Measurements from ENCODE around the gene GOLGA5.
"Not testable (repeated sequence)": the region's sequence is repeated elsewhere in the genome, so short reads cannot be mapped to it uniquely, and the experiment has no call there.

The GOLGA5 gene

GRCh38 chr14:92774572-92774971 lies 19.5 kb upstream of the GOLGA5 start:
- Histone ChIP-seq H4K20me1 (ENCODE audit: insufficient read depth) (no peaks in the 10 kb centered on the region), H3K9ac (peak overlapping the region; percentile 26; the same call in 1 of the 2 replicates), H2AFZ (ENCODE audit: low read depth) (peak overlapping the region; percentile 0; the same call in 1 of the 2 replicates), H3K79me2 (ENCODE audit: insufficient read depth, low read depth) (no peaks in the 10 kb centered on the region), H3K4me2 (peak overlapping the region; percentile 41; the same call in 1 of the 2 replicates), H3K27ac (peak overlapping the region; percentile 80), H3K4me1 (ENCODE audit: low read depth, poor library complexity, severe bottlenecking) (peaks cover 59% of the 10 kb centered on the region), H3K4me3 (IDR thresholded peaks at IDR 0.05; ENCODE audit: insufficient read depth, low read depth, low read length) (no peak overlapping the region), H3K27me3 (ENCODE audit: insufficient read depth, low read depth) (no peaks in the 10 kb centered on the region), H3K36me3 (ENCODE audit: insufficient read depth) (no peaks in the 10 kb centered on the region)
- TF ChIP-seq CTCF (conservative IDR thresholded peaks at IDR 0.05; ENCODE audit: low read depth, low read length): no peak

- Histone ChIP-seq H2AFZ (ENCODE audit: low read depth) (peak overlapping the region; percentile 0; the same call in 1 of the 2 replicates), H3K4me1 (ENCODE audit: low read depth, poor library complexity, severe bottlenecking) (peaks cover 55% of the 10 kb centered on the region), H3K9ac (peak overlapping the region; percentile 30; the same call in 1 of the 2 replicates)
Observed at GRCh38 chr14:92775292-92775691, 18.8 kb upstream of the GOLGA5 start.

GRCh38 chr14:92778868-92779565 lies 15.1 kb upstream of the GOLGA5 start:
- peak overlapping the region; percentile 4; the same call in 1 of the 2 replicates for H2AFZ ChIP-seq (ENCODE audit: low read depth)
- H3K27me3 ChIP-seq (ENCODE audit: insufficient read depth, low read depth): not testable (repeated sequence)
- peaks cover 54% of the 10 kb centered on the region for H3K4me1 ChIP-seq (ENCODE audit: low read depth, poor library complexity, severe bottlenecking)

More at GRCh38 chr14:92775292-92775691, 18.8 kb upstream of the GOLGA5 start:
- not testable (repeated sequence) for H3K36me3 ChIP-seq (ENCODE audit: insufficient read depth); H3K79me2 ChIP-seq (ENCODE audit: insufficient read depth, low read depth); H4K20me1 ChIP-seq (ENCODE audit: insufficient read depth); H3K4me3 ChIP-seq (IDR thresholded peaks at IDR 0.05; ENCODE audit: insufficient read depth, low read depth, low read length); H3K27me3 ChIP-seq (ENCODE audit: insufficient read depth, low read depth)
- H3K27ac ChIP-seq: peak overlapping the region; percentile 80
- peak overlapping the region; percentile 55 for H3K4me2 ChIP-seq

GRCh38 chr14:92780444-92781232 lies 13.5 kb upstream of the GOLGA5 start:
- Histone ChIP-seq H3K4me1 (ENCODE audit: low read depth, poor library complexity, severe bottlenecking) (peaks cover 41% of the 10 kb centered on the region), H3K27me3 (ENCODE audit: insufficient read depth, low read depth) (no peaks in the 10 kb centered on the region), H3K79me2 (ENCODE audit: insufficient read depth, low read depth) (no peaks in the 10 kb centered on the region), H3K4me3 (IDR thresholded peaks at IDR 0.05; ENCODE audit: insufficient read depth, low read depth, low read length) (no peak overlapping the region), H3K36me3 (ENCODE audit: insufficient read depth) (no peaks in the 10 kb centered on the region), H3K9ac (no peak overlapping the region), H3K27ac (no peak overlapping the region), H2AFZ (ENCODE audit: low read depth) (no peak overlapping the region), H4K20me1 (ENCODE audit: insufficient read depth) (no peaks in the 10 kb centered on the region), H3K4me2 (no peak overlapping the region)
- no peak for TF ChIP-seq CTCF (conservative IDR thresholded peaks at IDR 0.05; ENCODE audit: low read depth, low read length)

More at GRCh38 chr14:92778868-92779565, 15.1 kb upstream of the GOLGA5 start:
- not testable (repeated sequence) for H3K4me3 ChIP-seq (IDR thresholded peaks at IDR 0.05; ENCODE audit: insufficient read depth, low read depth, low read length); H4K20me1 ChIP-seq (ENCODE audit: insufficient read depth); H3K9ac ChIP-seq; H3K4me2 ChIP-seq; H3K27ac ChIP-seq; H3K79me2 ChIP-seq (ENCODE audit: insufficient read depth, low read depth); H3K36me3 ChIP-seq (ENCODE audit: insufficient read depth)

- H4K20me1 ChIP-seq (ENCODE audit: insufficient read depth): no peaks in the 10 kb centered on the region
- peaks cover 41% of the 10 kb centered on the region for H3K4me1 ChIP-seq (ENCODE audit: low read depth, poor library complexity, severe bottlenecking)
- H2AFZ ChIP-seq (ENCODE audit: low read depth): no peak overlapping the region
- no peaks in the 10 kb centered on the region for H3K27me3 ChIP-seq (ENCODE audit: insufficient read depth, low read depth)
- no peak overlapping the region for H3K9ac ChIP-seq
- no peak overlapping the region for H3K4me2 ChIP-seq
- no peaks in the 10 kb centered on the region for H3K36me3 ChIP-seq (ENCODE audit: insufficient read depth)
- H3K79me2 ChIP-seq (ENCODE audit: insufficient read depth, low read depth): no peaks in the 10 kb centered on the region
- no peak for TF ChIP-seq CTCF (conservative IDR thresholded peaks at IDR 0.05; ENCODE audit: low read depth, low read length)
- H3K4me3 ChIP-seq (IDR thresholded peaks at IDR 0.05; ENCODE audit: insufficient read depth, low read depth, low read length): no peak overlapping the region
- H3K27ac ChIP-seq: no peak overlapping the region
Observed at GRCh38 chr14:92781350-92781749, 12.8 kb upstream of the GOLGA5 start.
